ENCODE data around the gene DNAH7. TPM values are rescaled to one million over a fixed set of nuclear protein-coding genes. Genes with fewer than 3 reads are reported as not detected.

The DNAH7 gene
- total and polyA plus RNA-seq, 2 experiments from 2014 or later: 0.35 to 1.1 TPM

DNA sequence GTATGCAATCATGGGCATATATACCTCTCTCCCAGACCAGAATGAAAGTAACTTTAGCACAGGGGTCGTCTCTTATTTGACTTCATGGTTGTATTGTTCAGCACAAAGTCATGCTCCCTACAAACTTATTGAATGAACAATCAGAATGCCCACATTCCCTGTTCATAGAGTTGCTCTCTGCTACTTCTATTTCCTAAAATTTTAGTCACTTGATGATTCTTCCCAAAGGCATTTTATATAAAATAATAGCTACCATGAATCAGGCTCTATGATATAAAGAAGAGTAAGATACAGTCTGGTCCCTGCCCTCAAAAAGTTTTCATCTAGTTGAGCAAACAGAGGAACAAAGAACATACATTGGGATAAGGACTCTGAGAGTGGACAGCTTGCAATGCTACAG is 249.4 kb downstream of the DNAH7 start (continued):
- TF ChIP-seq, protein P1, sequence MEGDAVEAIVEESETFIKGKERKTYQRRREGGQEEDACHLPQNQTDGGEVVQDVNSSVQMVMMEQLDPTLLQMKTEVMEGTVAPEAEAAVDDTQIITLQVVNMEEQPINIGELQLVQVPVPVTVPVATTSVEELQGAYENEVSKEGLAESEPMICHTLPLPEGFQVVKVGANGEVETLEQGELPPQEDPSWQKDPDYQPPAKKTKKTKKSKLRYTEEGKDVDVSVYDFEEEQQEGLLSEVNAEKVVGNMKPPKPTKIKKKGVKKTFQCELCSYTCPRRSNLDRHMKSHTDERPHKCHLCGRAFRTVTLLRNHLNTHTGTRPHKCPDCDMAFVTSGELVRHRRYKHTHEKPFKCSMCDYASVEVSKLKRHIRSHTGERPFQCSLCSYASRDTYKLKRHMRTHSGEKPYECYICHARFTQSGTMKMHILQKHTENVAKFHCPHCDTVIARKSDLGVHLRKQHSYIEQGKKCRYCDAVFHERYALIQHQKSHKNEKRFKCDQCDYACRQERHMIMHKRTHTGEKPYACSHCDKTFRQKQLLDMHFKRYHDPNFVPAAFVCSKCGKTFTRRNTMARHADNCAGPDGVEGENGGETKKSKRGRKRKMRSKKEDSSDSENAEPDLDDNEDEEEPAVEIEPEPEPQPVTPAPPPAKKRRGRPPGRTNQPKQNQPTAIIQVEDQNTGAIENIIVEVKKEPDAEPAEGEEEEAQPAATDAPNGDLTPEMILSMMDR (conservative IDR thresholded peaks at IDR 0.05; ENCODE audit: low read depth in 2 of 2): no peak
- no peak for TF ChIP-seq JUNB (IDR thresholded peaks at IDR 0.05; ENCODE audit: unreplicated experiment)
- TF ChIP-seq NANOG (IDR thresholded peaks at IDR 0.05; ENCODE audit: borderline replicate concordance): no peak
- no peak for TF ChIP-seq EZH2phosphoT487 (IDR thresholded peaks at IDR 0.05; ENCODE audit: unreplicated experiment)
- TF ChIP-seq, protein P2, sequence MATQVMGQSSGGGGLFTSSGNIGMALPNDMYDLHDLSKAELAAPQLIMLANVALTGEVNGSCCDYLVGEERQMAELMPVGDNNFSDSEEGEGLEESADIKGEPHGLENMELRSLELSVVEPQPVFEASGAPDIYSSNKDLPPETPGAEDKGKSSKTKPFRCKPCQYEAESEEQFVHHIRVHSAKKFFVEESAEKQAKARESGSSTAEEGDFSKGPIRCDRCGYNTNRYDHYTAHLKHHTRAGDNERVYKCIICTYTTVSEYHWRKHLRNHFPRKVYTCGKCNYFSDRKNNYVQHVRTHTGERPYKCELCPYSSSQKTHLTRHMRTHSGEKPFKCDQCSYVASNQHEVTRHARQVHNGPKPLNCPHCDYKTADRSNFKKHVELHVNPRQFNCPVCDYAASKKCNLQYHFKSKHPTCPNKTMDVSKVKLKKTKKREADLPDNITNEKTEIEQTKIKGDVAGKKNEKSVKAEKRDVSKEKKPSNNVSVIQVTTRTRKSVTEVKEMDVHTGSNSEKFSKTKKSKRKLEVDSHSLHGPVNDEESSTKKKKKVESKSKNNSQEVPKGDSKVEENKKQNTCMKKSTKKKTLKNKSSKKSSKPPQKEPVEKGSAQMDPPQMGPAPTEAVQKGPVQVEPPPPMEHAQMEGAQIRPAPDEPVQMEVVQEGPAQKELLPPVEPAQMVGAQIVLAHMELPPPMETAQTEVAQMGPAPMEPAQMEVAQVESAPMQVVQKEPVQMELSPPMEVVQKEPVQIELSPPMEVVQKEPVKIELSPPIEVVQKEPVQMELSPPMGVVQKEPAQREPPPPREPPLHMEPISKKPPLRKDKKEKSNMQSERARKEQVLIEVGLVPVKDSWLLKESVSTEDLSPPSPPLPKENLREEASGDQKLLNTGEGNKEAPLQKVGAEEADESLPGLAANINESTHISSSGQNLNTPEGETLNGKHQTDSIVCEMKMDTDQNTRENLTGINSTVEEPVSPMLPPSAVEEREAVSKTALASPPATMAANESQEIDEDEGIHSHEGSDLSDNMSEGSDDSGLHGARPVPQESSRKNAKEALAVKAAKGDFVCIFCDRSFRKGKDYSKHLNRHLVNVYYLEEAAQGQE (IDR thresholded peaks at IDR 0.05; ENCODE audit: unreplicated experiment): no peak

DNA sequence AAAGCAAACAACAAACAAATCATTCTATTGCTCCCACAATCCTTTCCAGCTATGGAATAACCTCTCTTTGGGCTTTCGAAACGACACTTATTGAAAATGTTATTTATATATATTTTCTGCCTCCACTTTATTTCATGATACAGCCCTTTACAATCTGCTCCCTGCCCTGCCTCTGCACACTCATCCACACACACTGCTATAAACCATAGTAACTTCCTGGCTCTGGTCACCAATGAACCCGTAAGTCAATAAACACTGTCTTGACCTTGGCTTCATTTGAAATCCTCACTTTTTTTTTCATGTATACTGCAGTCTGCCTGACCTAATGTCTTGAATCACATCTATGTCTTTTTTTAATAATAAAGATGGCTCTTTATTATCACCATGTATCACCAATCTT is 250.1 kb downstream of the DNAH7 start:
- H3F3A ChIP-seq (replicated peaks; ENCODE audit: low read depth): no peaks in the 10 kb centered on the region
- H3K36me3 Mint-ChIP-seq (ENCODE audit: low read depth): no peaks in the 10 kb centered on the region
- H3K9me3 Mint-ChIP-seq: no peaks in the 10 kb centered on the region
- no peak for TF ChIP-seq STAT1 (IDR thresholded peaks at IDR 0.05; ENCODE audit: unreplicated experiment)
- no peak for TF ChIP-seq JUNB (IDR thresholded peaks at IDR 0.05; ENCODE audit: unreplicated experiment)
- no peak for TF ChIP-seq POLR2AphosphoS5 (IDR thresholded peaks at IDR 0.05; ENCODE audit: low read depth)
- TF ChIP-seq, protein P2 (IDR thresholded peaks at IDR 0.05; ENCODE audit: unreplicated experiment): no peak
- TF ChIP-seq EZH2phosphoT487 (IDR thresholded peaks at IDR 0.05; ENCODE audit: unreplicated experiment): no peak
- TF ChIP-seq ZNF114 (CRISPR knock-in tag; IDR thresholded peaks at IDR 0.05): no peak
- no peak for TF ChIP-seq CREB1 (CRISPR knock-in tag; IDR thresholded peaks at IDR 0.05; ENCODE audit: low read depth)
- TF ChIP-seq NANOG (IDR thresholded peaks at IDR 0.05; ENCODE audit: borderline replicate concordance): no peak
- TF ChIP-seq, protein P3, sequence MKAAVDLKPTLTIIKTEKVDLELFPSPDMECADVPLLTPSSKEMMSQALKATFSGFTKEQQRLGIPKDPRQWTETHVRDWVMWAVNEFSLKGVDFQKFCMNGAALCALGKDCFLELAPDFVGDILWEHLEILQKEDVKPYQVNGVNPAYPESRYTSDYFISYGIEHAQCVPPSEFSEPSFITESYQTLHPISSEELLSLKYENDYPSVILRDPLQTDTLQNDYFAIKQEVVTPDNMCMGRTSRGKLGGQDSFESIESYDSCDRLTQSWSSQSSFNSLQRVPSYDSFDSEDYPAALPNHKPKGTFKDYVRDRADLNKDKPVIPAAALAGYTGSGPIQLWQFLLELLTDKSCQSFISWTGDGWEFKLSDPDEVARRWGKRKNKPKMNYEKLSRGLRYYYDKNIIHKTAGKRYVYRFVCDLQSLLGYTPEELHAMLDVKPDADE (IDR thresholded peaks at IDR 0.05): no peak

More for the DNA sequence above, 250.1 kb downstream of the DNAH7 start:
- Histone ChIP-seq H3K4me3 (no peak overlapping the region), H3K27me3 (ENCODE audit: insufficient read depth) (no peaks in the 10 kb centered on the region), H3K36me3 (ENCODE audit: insufficient read depth) (no peaks in the 10 kb centered on the region), H2AFZ (no peak overlapping the region), H3K27ac (ENCODE audit: low read depth) (no peak overlapping the region), H3K4me2 (no peak overlapping the region), H3K79me2 (replicated peaks; ENCODE audit: insufficient read depth) (no peaks in the 10 kb centered on the region), H3K9me2 (ENCODE audit: insufficient read depth) (no peaks in the 10 kb centered on the region), H3K4me1 (ENCODE audit: insufficient read depth) (0 out of 2 replicates have a peak, but pooled peaks cover 3% of the 10 kb centered on the region), H4K20me1 (replicated peaks; ENCODE audit: insufficient read depth) (no peaks in the 10 kb centered on the region)
- H3K4me1 Mint-ChIP-seq: peaks cover 13% of the 10 kb centered on the region; the same call in 2 of the 3 replicates
- H3K27me3 Mint-ChIP-seq (ENCODE audit: insufficient read depth, low read depth, poor library complexity): no peaks in the 10 kb centered on the region
- no peak overlapping the region for H3K4me3 Mint-ChIP-seq
- no peak overlapping the region for H3K27ac Mint-ChIP-seq
- no peak for DNase-seq (ENCODE audit: low spot score)
- no peak for ATAC-seq
